Measurements from ENCODE around the gene TANC2.

TANC2 gene

DNA sequence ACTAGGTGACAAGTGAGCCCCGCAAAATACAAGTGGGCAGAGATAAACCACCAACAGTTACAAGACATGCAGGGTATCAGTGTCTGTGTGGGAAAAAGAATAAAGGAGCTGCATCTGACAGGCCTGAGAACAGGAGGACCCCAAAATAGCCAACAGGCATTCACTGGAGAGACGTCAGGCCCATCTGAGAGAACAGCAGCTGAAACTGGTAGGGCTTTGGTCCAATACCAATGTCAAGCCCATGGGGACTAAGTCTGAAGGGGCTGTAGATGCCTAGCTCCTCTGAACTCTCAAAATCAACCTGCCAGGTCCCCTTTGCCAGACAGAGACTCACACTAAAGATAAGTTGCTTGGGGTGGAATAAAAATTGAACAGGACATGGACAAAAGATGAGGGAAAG, 30.5 kb upstream of the TANC2 start:
- Histone ChIP-seq H2AK5ac (ENCODE audit: low read length) (no peak overlapping the region), H3K4me3 (ENCODE audit: low read depth, low read length) (no peak overlapping the region), H3K14ac (ENCODE audit: low read length) (no peak overlapping the region), H2BK5ac (ENCODE audit: low read depth, low read length, poor library complexity) (no peak overlapping the region), H3K23ac (ENCODE audit: low read length) (no peak overlapping the region), H3K36me3 (ENCODE audit: control insufficient read depth in 1 of 2, insufficient read depth in 2 of 2, low read length in 2 of 2) (no peaks in the 10 kb centered on the region), H4K8ac (ENCODE audit: low read depth, low read length) (no peak overlapping the region), H3K4ac (ENCODE audit: low read depth, low read length) (no peak overlapping the region), H3K18ac (ENCODE audit: low read length) (no peak overlapping the region), H2BK12ac (ENCODE audit: low read length) (no peak overlapping the region), H4K12ac (ENCODE audit: low read depth, low read length) (no peak overlapping the region), H3K79me1 (ENCODE audit: low read length) (no peaks in the 10 kb centered on the region), H3K27me3 (ENCODE audit: insufficient read depth, low read length) (no peaks in the 10 kb centered on the region), H3K79me2 (ENCODE audit: control insufficient read depth, insufficient read depth, low read length, poor library complexity) (no peaks in the 10 kb centered on the region), H3K4me2 (ENCODE audit: low read length) (no peak overlapping the region), H2AFZ (ENCODE audit: insufficient read depth, low read length, poor library complexity) (no peak overlapping the region), H3K9ac (ENCODE audit: low read length) (no peak overlapping the region), H4K91ac (ENCODE audit: low read depth, low read length) (peak overlapping the region; percentile 35), H2BK120ac (ENCODE audit: insufficient read depth, low read length, poor library complexity) (no peak overlapping the region), H3K4me1 (ENCODE audit: control insufficient read depth in 1 of 2, insufficient read depth in 2 of 2, low read length in 2 of 2) (peaks cover 0 to 2% of the 10 kb centered on the region in 2 experiments), H3K9me3 (ENCODE audit: insufficient read depth, low read depth, low read length) (no peaks in the 10 kb centered on the region), H3K27ac (ENCODE audit: low read depth, low read length) (no peak overlapping the region)
- no peak for DNase-seq
- no CpG with 5 or more reads among the region's 2 CpGs for WGBS (ENCODE audit: extremely low coverage, insufficient coverage, insufficient read length)

DNA sequence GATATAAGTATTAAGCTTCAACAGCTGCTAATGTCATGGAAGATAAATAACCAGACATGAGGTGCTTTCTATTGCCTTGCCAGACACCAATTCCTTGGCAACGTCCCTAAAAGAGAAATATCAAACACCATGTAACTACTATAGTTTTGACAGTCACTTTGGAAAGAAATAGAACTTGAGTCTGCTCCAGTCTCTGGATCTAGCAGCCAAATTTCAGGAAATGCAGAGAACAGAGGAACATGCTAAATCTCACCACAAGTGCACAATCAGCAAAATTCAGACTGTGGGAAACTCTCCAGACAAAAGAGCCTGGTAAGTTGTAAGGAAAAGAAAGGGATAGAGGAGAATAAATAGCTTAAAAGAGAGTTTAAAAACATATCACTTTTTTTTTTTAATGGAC, 28.4 kb upstream of the TANC2 start:
- Histone ChIP-seq H3K23ac (ENCODE audit: low read length) (no peak overlapping the region), H3K9me3 (ENCODE audit: insufficient read depth, low read depth, low read length) (no peaks in the 10 kb centered on the region), H3K14ac (ENCODE audit: low read length) (no peak overlapping the region), H2BK120ac (ENCODE audit: insufficient read depth, low read length, poor library complexity) (no peak overlapping the region), H3K4ac (ENCODE audit: low read depth, low read length) (no peak overlapping the region), H2AK5ac (ENCODE audit: low read length) (no peak overlapping the region), H3K79me2 (ENCODE audit: control insufficient read depth, insufficient read depth, low read length, poor library complexity) (no peaks in the 10 kb centered on the region), H3K4me1 (ENCODE audit: control insufficient read depth in 1 of 2, insufficient read depth in 2 of 2, low read length in 2 of 2) (peaks cover 0 to 2% of the 10 kb centered on the region in 2 experiments), H3K9ac (ENCODE audit: low read length) (no peak overlapping the region), H3K27ac (ENCODE audit: low read depth, low read length) (no peak overlapping the region), H4K12ac (ENCODE audit: low read depth, low read length) (no peak overlapping the region), H3K36me3 (ENCODE audit: control insufficient read depth in 1 of 2, insufficient read depth in 2 of 2, low read length in 2 of 2) (no peaks in the 10 kb centered on the region), H3K18ac (ENCODE audit: low read length) (no peak overlapping the region), H3K4me2 (ENCODE audit: low read length) (no peak overlapping the region), H3K4me3 (ENCODE audit: low read depth, low read length) (no peak overlapping the region), H3K27me3 (ENCODE audit: insufficient read depth, low read length) (no peaks in the 10 kb centered on the region), H2BK12ac (ENCODE audit: low read length) (no peak overlapping the region), H2BK5ac (ENCODE audit: low read depth, low read length, poor library complexity) (no peak overlapping the region), H3K79me1 (ENCODE audit: low read length) (no peaks in the 10 kb centered on the region), H4K8ac (ENCODE audit: low read depth, low read length) (no peak overlapping the region), H2AFZ (ENCODE audit: insufficient read depth, low read length, poor library complexity) (no peak overlapping the region), H4K91ac (ENCODE audit: low read depth, low read length) (no peak overlapping the region)
- no CpG with 5 or more reads among the region's 1 CpG for WGBS (ENCODE audit: extremely low coverage, insufficient coverage, insufficient read length)
- no peak for DNase-seq

DNA sequence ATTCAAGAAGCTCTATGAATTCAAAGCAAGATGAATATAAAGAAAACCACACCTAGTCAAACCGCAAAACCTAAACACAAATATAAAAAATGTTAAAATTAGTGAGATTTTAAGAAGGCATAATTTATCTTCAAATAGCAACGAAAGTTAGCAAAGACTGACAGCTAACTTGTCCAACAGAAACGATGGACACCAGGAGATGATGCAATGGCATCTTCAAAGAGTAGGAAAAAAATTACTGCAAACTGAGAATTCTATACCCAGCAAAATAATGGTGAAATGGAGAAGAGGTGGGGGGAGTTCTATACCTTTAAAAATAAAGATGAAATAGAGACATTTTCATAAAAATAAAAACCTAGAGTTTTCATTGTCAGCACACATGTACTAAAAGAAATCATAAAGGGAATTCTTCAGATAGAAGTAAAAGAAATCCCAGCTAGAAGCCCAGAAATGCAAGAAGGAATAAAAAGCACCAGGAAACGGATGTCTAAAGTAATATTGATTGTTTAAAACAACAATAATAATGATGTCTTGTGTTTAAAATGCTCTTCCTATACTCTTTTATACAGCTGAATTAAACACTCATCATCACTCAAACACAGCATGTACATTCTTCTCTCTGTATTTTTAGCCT, 24.6 kb upstream of the TANC2 start:
- H2AFZ ChIP-seq (ENCODE audit: insufficient read depth, low read length, poor library complexity): no peak overlapping the region
- H3K18ac ChIP-seq (ENCODE audit: low read length): no peak overlapping the region
- H4K8ac ChIP-seq (ENCODE audit: low read depth, low read length): no peak overlapping the region
- H3K79me2 ChIP-seq (ENCODE audit: control insufficient read depth, insufficient read depth, low read length, poor library complexity): no peaks in the 10 kb centered on the region
- H4K12ac ChIP-seq (ENCODE audit: low read depth, low read length): no peak overlapping the region
- no peak overlapping the region for H3K14ac ChIP-seq (ENCODE audit: low read length)
- H2BK120ac ChIP-seq (ENCODE audit: insufficient read depth, low read length, poor library complexity): no peak overlapping the region
- no peaks in the 10 kb centered on the region for H3K79me1 ChIP-seq (ENCODE audit: low read length)
- H3K27ac ChIP-seq (ENCODE audit: low read depth, low read length): no peak overlapping the region
- no peak for DNase-seq
- no peak overlapping the region for H3K23ac ChIP-seq (ENCODE audit: low read length)
- no peaks in the 10 kb centered on the region for H3K4me1 ChIP-seq (ENCODE audit: control insufficient read depth in 1 of 2, insufficient read depth in 2 of 2, low read length in 2 of 2)
- H4K91ac ChIP-seq (ENCODE audit: low read depth, low read length): no peak overlapping the region
- no peaks in the 10 kb centered on the region for H3K27me3 ChIP-seq (ENCODE audit: insufficient read depth, low read length)
- H2BK12ac ChIP-seq (ENCODE audit: low read length): no peak overlapping the region
- no peak overlapping the region for H3K4me3 ChIP-seq (ENCODE audit: low read depth, low read length)
- H3K9ac ChIP-seq (ENCODE audit: low read length): no peak overlapping the region
- no CpG with 5 or more reads among the region's 4 CpGs for WGBS (ENCODE audit: extremely low coverage, insufficient coverage, insufficient read length)
- no peak overlapping the region for H2AK5ac ChIP-seq (ENCODE audit: low read length)
- no peak overlapping the region for H2BK5ac ChIP-seq (ENCODE audit: low read depth, low read length, poor library complexity)
- no peak overlapping the region for H3K4me2 ChIP-seq (ENCODE audit: low read length)
- no peaks in the 10 kb centered on the region for H3K9me3 ChIP-seq (ENCODE audit: insufficient read depth, low read depth, low read length)
- no peaks in the 10 kb centered on the region for H3K36me3 ChIP-seq (ENCODE audit: control insufficient read depth in 1 of 2, insufficient read depth in 2 of 2, low read length in 2 of 2)
- H3K4ac ChIP-seq (ENCODE audit: low read depth, low read length): no peak overlapping the region

DNA sequence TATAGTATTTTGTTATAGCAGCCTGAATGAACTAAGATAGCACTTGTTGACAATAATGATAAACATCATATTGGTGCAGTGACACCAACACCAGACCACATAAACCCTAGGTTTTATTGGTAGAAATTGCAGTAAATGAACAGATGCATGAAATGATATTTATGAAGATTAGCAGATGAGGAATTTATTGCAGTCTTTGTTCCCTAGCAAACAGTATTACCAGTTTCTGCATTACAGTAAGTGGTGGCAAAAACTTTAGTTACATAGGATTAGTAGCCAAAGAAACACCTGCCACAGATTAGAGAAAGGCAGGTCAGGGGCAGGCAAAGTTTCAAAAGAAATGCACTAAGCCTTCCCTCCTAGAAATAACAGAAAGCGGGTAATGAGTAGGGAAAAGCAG, 17.7 kb upstream of the TANC2 start:
- H2AFZ ChIP-seq (ENCODE audit: insufficient read depth, low read length, poor library complexity): no peak overlapping the region
- H3K27me3 ChIP-seq (ENCODE audit: insufficient read depth, low read length): no peaks in the 10 kb centered on the region
- no peak overlapping the region for H3K4ac ChIP-seq (ENCODE audit: low read depth, low read length)
- H3K27ac ChIP-seq (ENCODE audit: low read depth, low read length): no peak overlapping the region
- H2BK120ac ChIP-seq (ENCODE audit: insufficient read depth, low read length, poor library complexity): no peak overlapping the region
- H3K79me1 ChIP-seq (ENCODE audit: low read length): no peaks in the 10 kb centered on the region
- H3K9me3 ChIP-seq (ENCODE audit: insufficient read depth, low read depth, low read length): peaks cover 2% of the 10 kb centered on the region
- H3K14ac ChIP-seq (ENCODE audit: low read length): no peak overlapping the region
- H3K36me3 ChIP-seq (ENCODE audit: control insufficient read depth in 1 of 2, insufficient read depth in 2 of 2, low read length in 2 of 2): no peaks in the 10 kb centered on the region
- no peak for DNase-seq
- no peak overlapping the region for H3K4me3 ChIP-seq (ENCODE audit: low read depth, low read length)
- H4K12ac ChIP-seq (ENCODE audit: low read depth, low read length): no peak overlapping the region
- no peak overlapping the region for H4K91ac ChIP-seq (ENCODE audit: low read depth, low read length)
- H4K8ac ChIP-seq (ENCODE audit: low read depth, low read length): no peak overlapping the region
- H3K4me1 ChIP-seq (ENCODE audit: control insufficient read depth in 1 of 2, insufficient read depth in 2 of 2, low read length in 2 of 2): no peaks in the 10 kb centered on the region
- no peak overlapping the region for H2BK12ac ChIP-seq (ENCODE audit: low read length)
- no peak overlapping the region for H3K9ac ChIP-seq (ENCODE audit: low read length)
- no peaks in the 10 kb centered on the region for H3K79me2 ChIP-seq (ENCODE audit: control insufficient read depth, insufficient read depth, low read length, poor library complexity)
- no peak overlapping the region for H2AK5ac ChIP-seq (ENCODE audit: low read length)
- H3K18ac ChIP-seq (ENCODE audit: low read length): no peak overlapping the region
- H2BK5ac ChIP-seq (ENCODE audit: low read depth, low read length, poor library complexity): no peak overlapping the region
- WGBS (ENCODE audit: extremely low coverage, insufficient coverage, insufficient read length): no CpG with 5 or more reads among the region's 1 CpG
- H3K23ac ChIP-seq (ENCODE audit: low read length): no peak overlapping the region
- H3K4me2 ChIP-seq (ENCODE audit: low read length): no peak overlapping the region
